ENCODE results near the gene TREH.
"Not testable (repeated sequence)": the region's sequence is repeated elsewhere in the genome, so short reads cannot be mapped to it uniquely, and the experiment has no call there.

TREH gene

GRCh38 chr11:118679483-118679882 lies at the start of gene TREH:
TSS of gene TREH (minus strand) at chr11:118679650. CDS start at chr11:118679627, 23 bp downstream.
- TF ChIP-seq PKNOX1 (IDR thresholded peaks at IDR 0.05) = no peak
- no peak for TF ChIP-seq HDGF (IDR thresholded peaks at IDR 0.05; ENCODE audit: borderline replicate concordance)
- no peak for TF ChIP-seq FOXM1 (IDR thresholded peaks at IDR 0.05; ENCODE audit: borderline replicate concordance)
- no peak for TF ChIP-seq ARNT (IDR thresholded peaks at IDR 0.05)
- TF ChIP-seq FOXA1 (IDR thresholded peaks at IDR 0.05) = no peak
- no peak for TF ChIP-seq L3MBTL2 (conservative IDR thresholded peaks at IDR 0.05)
- TF ChIP-seq SUZ12 (IDR thresholded peaks at IDR 0.05) = no peak
- no peak for TF ChIP-seq CTBP1 (IDR thresholded peaks at IDR 0.05; ENCODE audit: borderline replicate concordance)
- no peak for TF ChIP-seq LEF1 (IDR thresholded peaks at IDR 0.05; ENCODE audit: borderline replicate concordance)
- no peak for TF ChIP-seq TARDBP (IDR thresholded peaks at IDR 0.05)
- TF ChIP-seq BHLHE40 (IDR thresholded peaks at IDR 0.05; ENCODE audit: borderline replicate concordance) = no peak
- no peak for TF ChIP-seq FOXK2 (IDR thresholded peaks at IDR 0.05)
- CTCF ChIA-PET = interaction anchor here (0.7 to 1.8 kb wide), 2 partner anchors 10 to 20 kb away, joined by 4 to 8 read pairs; no protein-coding TSS in a partner anchor
- POLR2A ChIA-PET = no interaction called here
- no peak for DNase-seq (ENCODE audit: extremely low spot score)

DNA sequence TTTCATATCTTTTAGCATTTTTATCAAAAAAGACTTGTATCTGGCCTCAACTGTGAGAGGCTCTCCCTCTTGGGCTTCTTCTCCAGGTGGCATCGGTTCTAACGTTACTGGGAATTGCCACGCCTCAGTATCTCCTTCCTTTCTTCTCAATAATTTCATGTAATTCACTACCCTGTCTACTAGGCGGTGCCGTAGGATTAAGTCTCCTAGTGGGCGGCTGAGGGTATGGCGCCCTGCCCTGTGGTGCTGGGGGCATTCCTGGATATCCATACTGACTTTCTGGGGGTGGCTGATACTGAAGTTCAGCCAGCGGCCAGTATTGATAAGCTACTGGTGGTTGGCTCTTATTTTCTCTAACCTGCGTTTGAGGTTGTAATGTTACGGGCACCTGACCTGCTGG lies 48.7 kb upstream of the TREH start:
- DNase-seq (ENCODE audit: extremely low spot score); POLR2A ChIA-PET; CTCF ChIA-PET: not testable (repeated sequence)

GRCh38 chr11:118727721-118728066 lies 48.2 kb upstream of the TREH start:
- CTCF ChIA-PET; POLR2A ChIA-PET; DNase-seq (ENCODE audit: extremely low spot score): not testable (repeated sequence)

GRCh38 chr11:118727001-118727720 lies 47.7 kb upstream of the TREH start:
- peak; percentile 57 for TF ChIP-seq PKNOX1 (IDR thresholded peaks at IDR 0.05)
- POLR2A ChIA-PET; CTCF ChIA-PET; DNase-seq (ENCODE audit: extremely low spot score): not testable (repeated sequence)

GRCh38 chr11:118721478-118722015 lies 42.1 kb upstream of the TREH start:
- CTCF ChIA-PET; POLR2A ChIA-PET; DNase-seq (ENCODE audit: extremely low spot score): not testable (repeated sequence)

DNA sequence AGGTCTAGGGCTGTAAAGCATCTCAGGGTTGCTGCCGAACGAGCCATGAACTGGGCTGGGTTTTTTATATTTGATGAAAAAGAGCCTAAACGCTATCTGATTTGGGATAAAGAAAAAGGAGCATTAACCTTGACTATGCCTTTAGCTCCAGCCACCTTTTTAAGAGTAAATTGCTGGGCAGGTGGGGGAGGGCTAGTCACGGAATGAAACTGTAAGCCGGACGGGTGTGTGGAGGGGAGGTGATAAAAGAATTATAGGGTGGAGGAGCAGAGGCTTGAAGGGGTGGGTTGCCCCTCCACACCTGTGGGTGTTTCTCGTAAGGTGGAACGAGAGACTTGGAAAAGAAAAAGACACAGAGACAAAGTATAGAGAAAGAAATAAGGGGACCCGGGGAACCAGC lies 41.3 kb upstream of the TREH start:
- CTCF ChIA-PET; DNase-seq (ENCODE audit: extremely low spot score); POLR2A ChIA-PET: not testable (repeated sequence)

- DNase-seq (ENCODE audit: extremely low spot score); CTCF ChIA-PET; POLR2A ChIA-PET: not testable (repeated sequence)
Observed at GRCh38 chr11:118720078-118720477, 40.6 kb upstream of the TREH start.

- POLR2A ChIA-PET; DNase-seq (ENCODE audit: extremely low spot score); CTCF ChIA-PET: not testable (repeated sequence)
Observed at GRCh38 chr11:118718562-118718961, 39.1 kb upstream of the TREH start.

DNA sequence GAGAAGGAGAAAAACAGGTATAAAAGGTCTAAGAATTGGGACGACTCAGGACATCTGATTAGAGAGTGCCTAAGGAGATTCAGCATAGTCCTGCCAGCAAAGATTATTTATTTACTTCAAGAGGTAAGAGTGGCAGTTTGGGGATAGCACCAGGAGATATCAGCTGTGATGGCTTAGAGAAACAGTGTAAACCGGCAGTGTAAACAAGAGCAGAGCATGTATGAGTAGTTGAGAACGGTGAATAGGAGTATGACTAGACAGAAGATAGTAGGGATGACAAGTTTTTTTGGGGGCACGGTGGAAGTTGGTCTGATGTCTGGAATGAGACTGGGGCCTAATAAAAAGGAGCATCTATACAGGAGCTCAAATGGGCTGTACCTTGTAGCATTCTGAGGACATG lies 38.3 kb upstream of the TREH start:
- DNase-seq (ENCODE audit: extremely low spot score); CTCF ChIA-PET; POLR2A ChIA-PET: not testable (repeated sequence)

DNA sequence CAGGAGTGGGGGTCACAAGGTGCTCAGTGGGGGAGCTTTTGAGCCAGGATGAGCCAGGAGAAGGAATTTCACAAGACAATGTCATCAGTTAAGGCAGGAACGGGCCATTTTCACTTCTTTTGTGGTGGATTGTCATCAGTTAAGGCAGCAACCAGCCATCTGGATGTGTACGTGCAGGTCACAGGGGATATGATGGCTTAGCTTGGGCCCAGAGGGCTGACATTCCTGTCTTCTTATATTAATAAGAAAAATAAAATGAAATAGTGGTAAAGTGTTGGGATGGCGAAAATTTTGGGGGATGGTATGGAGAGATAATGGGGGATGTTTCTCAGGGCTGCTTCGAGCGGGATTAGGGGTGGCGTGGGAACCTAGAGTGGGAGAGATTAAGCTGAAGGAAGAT lies 37.8 kb upstream of the TREH start:
- POLR2A ChIA-PET = not testable (repeated sequence)

GRCh38 chr11:118715837-118716260 lies 36.4 kb upstream of the TREH start:
- no peak for DNase-seq (ENCODE audit: extremely low spot score)
- TF ChIP-seq LEF1 (IDR thresholded peaks at IDR 0.05; ENCODE audit: borderline replicate concordance) (no peak), FOXA1 (IDR thresholded peaks at IDR 0.05) (no peak), ARNT (IDR thresholded peaks at IDR 0.05) (no peak), FOXM1 (IDR thresholded peaks at IDR 0.05; ENCODE audit: borderline replicate concordance) (no peak), FOXK2 (IDR thresholded peaks at IDR 0.05) (no peak), HDGF (IDR thresholded peaks at IDR 0.05; ENCODE audit: borderline replicate concordance) (no peak), NFRKB (IDR thresholded peaks at IDR 0.05) (no peak), TARDBP (IDR thresholded peaks at IDR 0.05) (no peak), SUZ12 (IDR thresholded peaks at IDR 0.05) (no peak), ZNF384 (IDR thresholded peaks at IDR 0.05) (no peak), BHLHE40 (IDR thresholded peaks at IDR 0.05; ENCODE audit: borderline replicate concordance) (no peak), CTBP1 (IDR thresholded peaks at IDR 0.05; ENCODE audit: borderline replicate concordance) (no peak), ELF4 (IDR thresholded peaks at IDR 0.05) (no peak), L3MBTL2 (conservative IDR thresholded peaks at IDR 0.05) (no peak), SP1 (IDR thresholded peaks at IDR 0.05) (no peak), PKNOX1 (IDR thresholded peaks at IDR 0.05) (no peak)
- ChIA-PET POLR2A (interaction anchor here (1.3 kb wide), 1 partner anchor 77 kb away, joined by 4 read pairs; no protein-coding TSS in a partner anchor), CTCF (no interaction called here)

More for the DNA sequence above, 37.8 kb upstream of the TREH start:
- CTCF ChIA-PET; DNase-seq (ENCODE audit: extremely low spot score): not testable (repeated sequence)

Data from HEK293T (cell line).